Large intestine (tissue), 3 donors: Measurements from ENCODE around the gene MKLN1. TPM values are rescaled to one million over a fixed set of nuclear protein-coding genes. Genes with fewer than 3 reads are reported as not detected.
"Not testable (repeated sequence)": the region's sequence is repeated elsewhere in the genome, so short reads cannot be mapped to it uniquely, and the experiment has no call there.

ENCODE experiments used
- DNase-seq, 2 donors: peaks; one replicate each; pipeline versions ENCODE4 v3.0.0 to v3.0.0-alpha.2; 2013
- H3K27ac ChIP-seq: one replicate; pipeline ENCODE4 v1.5.1; 2013; ENCODE audit warnings: low read length
- H3K27me3 ChIP-seq: 2 replicates; pipeline ENCODE4 v1.6.1; 2013; ENCODE audit warnings: low read length; ENCODE audit not compliant: control insufficient read depth, insufficient read depth
- H3K36me3 ChIP-seq: 2 replicates; pipeline ENCODE4 v1.6.1; 2013; ENCODE audit warnings: low read length; ENCODE audit not compliant: control insufficient read depth, insufficient read depth
- H3K4me1 ChIP-seq: one replicate; pipeline ENCODE4 v1.6.1; 2013; ENCODE audit warnings: low read length; ENCODE audit not compliant: control insufficient read depth, insufficient read depth
- H3K4me3 ChIP-seq: one replicate; pipeline ENCODE4 v1.5.1; 2013; ENCODE audit warnings: low read length
- H3K9me3 ChIP-seq: one replicate; pipeline ENCODE4 v1.6.1; 2013; ENCODE audit warnings: mild to moderate bottlenecking, low read depth, low read length, moderate library complexity; ENCODE audit not compliant: control insufficient read depth
- WGBS: methylation state at CpG from one replicate; pipeline ENCODE4 v1.1.5; 2013; ENCODE audit warnings: low lambda C conversion rate; ENCODE audit not compliant: insufficient coverage; 5-methylcytosine and 5-hydroxymethylcytosine counted together
- polyA plus RNA-seq: library from polyadenylated mRNA; unstranded; fragments of 120-200 nt; gene quantifications from one replicate; pipeline ENCODE4 v1.2.1, GENCODE V29; 2013

Gene MKLN1
- polyA plus RNA-seq, 1 donor: 31.3 TPM

GRCh38 chr7:131293018-131293417 lies 34.7 kb upstream of the MKLN1 start:
- H3K36me3 ChIP-seq: no peaks in the 10 kb centered on the region
- WGBS: no CpG with 5 or more reads among the region's 1 CpG
- no peak overlapping the region for H3K27ac ChIP-seq
- H3K27me3 ChIP-seq: no peaks in the 10 kb centered on the region
- H3K4me1 ChIP-seq: no peaks in the 10 kb centered on the region
- no peak overlapping the region for H3K4me3 ChIP-seq
- no peak for DNase-seq
- no peaks in the 10 kb centered on the region for H3K9me3 ChIP-seq

DNA sequence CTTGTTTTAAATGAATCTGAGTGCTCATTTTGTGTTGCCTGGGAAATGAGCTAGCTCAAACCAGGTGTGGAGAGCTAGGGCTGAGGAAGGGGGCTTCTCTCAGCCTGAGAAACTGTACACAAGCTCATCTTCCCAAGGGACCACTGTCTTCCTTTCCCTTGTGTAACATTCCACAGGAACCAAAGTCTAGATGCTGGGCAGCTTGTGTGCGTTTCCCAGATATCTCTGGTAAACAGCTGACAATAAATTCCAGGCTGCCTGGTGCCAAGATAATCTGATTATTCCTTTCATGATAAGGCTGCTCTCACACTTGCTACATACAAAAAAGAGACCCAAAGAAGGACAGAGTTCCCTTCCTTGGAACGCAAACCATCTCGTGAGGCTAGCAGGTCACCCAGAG lies 33.1 kb upstream of the MKLN1 start:
- H3K4me1 ChIP-seq: no peaks in the 10 kb centered on the region
- H3K27ac ChIP-seq: no peak overlapping the region
- no peaks in the 10 kb centered on the region for H3K27me3 ChIP-seq
- WGBS: no CpG with 5 or more reads among the region's 3 CpGs
- no peaks in the 10 kb centered on the region for H3K9me3 ChIP-seq
- H3K4me3 ChIP-seq: no peak overlapping the region
- no peaks in the 10 kb centered on the region for H3K36me3 ChIP-seq
- peak; percentile 30 to 32 for DNase-seq

DNA sequence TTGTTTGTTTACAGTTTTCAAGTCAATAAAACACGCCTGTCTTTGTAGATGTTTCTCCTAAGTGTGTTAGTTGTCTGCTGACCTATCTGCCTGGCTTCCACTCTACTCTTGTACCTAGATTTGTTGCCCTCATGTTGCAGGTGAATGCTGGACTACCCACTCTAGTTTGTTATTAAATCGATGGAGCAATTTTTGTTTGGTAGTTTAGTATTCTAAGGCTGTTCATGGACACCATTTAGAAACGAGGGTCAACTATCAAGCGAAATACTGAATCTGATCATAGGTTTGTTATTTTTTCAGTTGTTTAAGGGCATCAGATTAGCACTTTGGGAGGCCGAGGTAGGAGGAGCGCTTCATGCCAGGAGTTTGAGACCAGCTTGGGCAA lies 29.1 kb upstream of the MKLN1 start:
- no peaks in the 10 kb centered on the region for H3K4me1 ChIP-seq
- H3K36me3 ChIP-seq: no peaks in the 10 kb centered on the region
- WGBS: no CpG with 5 or more reads among the region's 6 CpGs
- H3K27ac ChIP-seq: no peak overlapping the region
- H3K4me3 ChIP-seq: no peak overlapping the region
- H3K9me3 ChIP-seq: no peaks in the 10 kb centered on the region
- no peak for DNase-seq
- H3K27me3 ChIP-seq: no peaks in the 10 kb centered on the region

GRCh38 chr7:131299074-131299473 lies 28.6 kb upstream of the MKLN1 start:
- Histone ChIP-seq H3K4me3 (no peak overlapping the region), H3K4me1 (no peaks in the 10 kb centered on the region), H3K36me3 (no peaks in the 10 kb centered on the region), H3K27me3 (no peaks in the 10 kb centered on the region), H3K9me3 (no peaks in the 10 kb centered on the region), H3K27ac (no peak overlapping the region)
- DNase-seq: no peak

GRCh38 chr7:131300078-131300477 lies 27.6 kb upstream of the MKLN1 start:
- Histone ChIP-seq H3K27ac (no peak overlapping the region), H3K27me3 (no peaks in the 10 kb centered on the region), H3K9me3 (no peaks in the 10 kb centered on the region), H3K36me3 (no peaks in the 10 kb centered on the region), H3K4me3 (no peak overlapping the region), H3K4me1 (no peaks in the 10 kb centered on the region)
- no peak for DNase-seq
- 50% methylated on average over 1 of the region's 2 CpGs for WGBS

- Histone ChIP-seq H3K27me3 (no peaks in the 10 kb centered on the region), H3K27ac (no peak overlapping the region), H3K4me1 (no peaks in the 10 kb centered on the region), H3K9me3 (no peaks in the 10 kb centered on the region), H3K36me3 (no peaks in the 10 kb centered on the region), H3K4me3 (no peak overlapping the region)
- DNase-seq: no peak
- WGBS: 69% methylated on average over 2 of the region's 8 CpGs
Measured at GRCh38 chr7:131300572-131301466, 26.9 kb upstream of the MKLN1 start.

DNA sequence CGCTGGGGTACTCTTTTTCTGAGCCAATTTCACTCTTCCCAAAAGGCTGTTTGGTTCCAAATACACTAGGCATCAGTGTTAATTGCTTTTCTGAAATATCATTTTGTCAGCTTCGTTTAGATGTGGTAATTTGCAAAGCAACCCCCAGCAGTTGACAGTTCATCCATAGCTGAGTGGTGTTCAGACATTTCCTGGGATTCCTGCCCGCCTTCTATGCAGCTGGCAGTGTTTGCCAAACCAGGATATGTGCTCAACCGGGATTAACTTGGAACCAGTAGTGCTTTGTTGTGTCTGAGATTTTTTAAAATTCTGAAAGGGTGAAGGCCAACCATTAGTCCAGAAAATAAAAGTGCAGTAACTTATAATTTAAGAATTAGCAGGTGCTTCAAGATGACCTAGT lies 25.2 kb upstream of the MKLN1 start:
- peaks cover 3% of the 10 kb centered on the region for H3K9me3 ChIP-seq
- WGBS: 60% methylated on average over 1 of the region's 4 CpGs
- no peaks in the 10 kb centered on the region for H3K4me1 ChIP-seq
- no peaks in the 10 kb centered on the region for H3K36me3 ChIP-seq
- H3K27ac ChIP-seq: no peak overlapping the region
- H3K4me3 ChIP-seq: no peak overlapping the region
- no peak for DNase-seq
- no peaks in the 10 kb centered on the region for H3K27me3 ChIP-seq

DNA sequence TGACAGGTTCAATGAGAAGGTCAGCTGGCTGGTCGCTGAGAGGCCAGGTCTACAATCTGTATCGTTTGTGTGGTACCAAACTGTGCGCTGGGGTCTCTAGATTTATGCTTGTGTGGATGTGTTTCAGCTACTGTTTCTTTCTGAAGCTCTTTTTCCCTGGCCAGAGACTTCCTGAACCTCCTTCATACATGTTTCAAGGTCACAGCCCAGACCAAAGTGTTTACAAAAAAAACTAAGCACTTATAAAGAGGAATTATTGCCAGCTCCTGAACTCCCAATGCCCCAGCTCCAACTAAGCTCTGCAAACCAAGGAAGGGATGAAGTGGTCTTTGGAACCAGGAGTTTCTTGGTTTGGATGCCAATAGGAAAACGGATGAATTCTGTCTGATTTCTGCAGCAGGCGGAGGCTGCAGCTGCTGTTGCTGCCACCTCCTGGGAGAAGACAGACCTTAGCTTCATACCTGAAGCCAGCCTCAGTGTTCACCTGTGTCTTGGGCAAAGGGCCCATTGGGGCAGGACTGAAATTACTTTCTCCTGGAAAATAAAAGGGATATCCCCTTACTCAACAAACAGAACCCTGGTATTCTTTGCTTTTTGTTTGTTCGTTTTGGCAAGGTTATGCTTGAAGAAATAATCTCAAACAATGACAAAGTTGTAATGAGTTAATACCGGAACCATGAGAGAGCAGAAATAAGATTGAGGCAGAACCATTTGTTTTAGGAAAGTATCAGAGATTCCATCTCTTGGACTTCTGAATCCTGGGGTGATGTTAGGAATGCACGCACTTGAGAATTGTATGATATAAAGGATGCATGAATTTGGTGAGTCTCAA lies 24.6 kb upstream of the MKLN1 start:
- peak in 1 of 2 donors; percentile 25 for DNase-seq
- H3K27me3 ChIP-seq: no peaks in the 10 kb centered on the region
- 75% methylated on average over 2 of the region's 8 CpGs for WGBS

GRCh38 chr7:131305152-131305551 lies 22.5 kb upstream of the MKLN1 start:
- no peak overlapping the region for H3K4me3 ChIP-seq
- H3K27me3 ChIP-seq: no peaks in the 10 kb centered on the region
- no peaks in the 10 kb centered on the region for H3K4me1 ChIP-seq
- H3K9me3 ChIP-seq: peaks cover 7% of the 10 kb centered on the region
- no peak for DNase-seq
- H3K36me3 ChIP-seq: no peaks in the 10 kb centered on the region
- no peak overlapping the region for H3K27ac ChIP-seq

More for the DNA sequence above, 24.6 kb upstream of the MKLN1 start:
- Histone ChIP-seq H3K4me1 (no peaks in the 10 kb centered on the region), H3K9me3 (peaks cover 4% of the 10 kb centered on the region), H3K4me3 (no peak overlapping the region), H3K27ac (no peak overlapping the region), H3K36me3 (no peaks in the 10 kb centered on the region)

GRCh38 chr7:131306041-131306440 lies 21.6 kb upstream of the MKLN1 start:
- not testable (repeated sequence) for H3K4me1 ChIP-seq, H3K9me3 ChIP-seq, DNase-seq, H3K27me3 ChIP-seq, H3K36me3 ChIP-seq, H3K4me3 ChIP-seq, H3K27ac ChIP-seq
- WGBS: no CpG with 5 or more reads among the region's 3 CpGs
